ENCODE data around the gene ALDH4A1. TPM values are rescaled to one million over a fixed set of nuclear protein-coding genes. Genes with fewer than 3 reads are reported as not detected.

Gene ALDH4A1
- total RNA-seq, 1 donor: 28.6 TPM

- DNase-seq (ENCODE audit: insufficient read length, low spot score, missing footprints): no peak
- Histone ChIP-seq H3K27me3 (ENCODE audit: insufficient read depth, low read length) (no peaks in the 10 kb centered on the region), H3K79me2 (ENCODE audit: insufficient read depth, low read length) (no peaks in the 10 kb centered on the region), H4K20me1 (ENCODE audit: insufficient read depth, low read length) (peaks cover 9% of the 10 kb centered on the region), H3K36me3 (ENCODE audit: insufficient read depth, low read length) (no peaks in the 10 kb centered on the region), H3K27ac (ENCODE audit: low read depth, low read length) (no peak overlapping the region), H3K9me3 (ENCODE audit: low read depth, low read length) (no peaks in the 10 kb centered on the region), H3K4me1 (ENCODE audit: insufficient read depth, low read length) (peaks cover 33% of the 10 kb centered on the region), H3K4me3 (ENCODE audit: insufficient read depth, low read length) (no peak overlapping the region), H3K4me2 (ENCODE audit: insufficient read depth, low read length) (no peak overlapping the region), H2AFZ (ENCODE audit: low read length) (no peak overlapping the region)
- TF ChIP-seq CTCF (IDR thresholded peaks at IDR 0.05; ENCODE audit: extremely low read depth, low read depth, low read length): no peak
Observed at GRCh38 chr1:18882486-18882885, 19.9 kb downstream of the ALDH4A1 start.

GRCh38 chr1:18881642-18882431 lies 20.5 kb downstream of the ALDH4A1 start:
- Histone ChIP-seq H3K27ac (ENCODE audit: low read depth, low read length) (no peak overlapping the region), H3K4me1 (ENCODE audit: insufficient read depth, low read length) (peaks cover 32% of the 10 kb centered on the region), H4K20me1 (ENCODE audit: insufficient read depth, low read length) (peaks cover 9% of the 10 kb centered on the region), H3K9me3 (ENCODE audit: low read depth, low read length) (no peaks in the 10 kb centered on the region), H2AFZ (ENCODE audit: low read length) (no peak overlapping the region), H3K27me3 (ENCODE audit: insufficient read depth, low read length) (no peaks in the 10 kb centered on the region), H3K4me3 (ENCODE audit: insufficient read depth, low read length) (no peak overlapping the region), H3K79me2 (ENCODE audit: insufficient read depth, low read length) (no peaks in the 10 kb centered on the region), H3K4me2 (ENCODE audit: insufficient read depth, low read length) (no peak overlapping the region), H3K36me3 (ENCODE audit: insufficient read depth, low read length) (no peaks in the 10 kb centered on the region)
- TF ChIP-seq CTCF (IDR thresholded peaks at IDR 0.05; ENCODE audit: extremely low read depth, low read depth, low read length): no peak
- DNase-seq (ENCODE audit: insufficient read length, low spot score, missing footprints): no peak

GRCh38 chr1:18881164-18881563 lies 21.2 kb downstream of the ALDH4A1 start:
- H3K4me1 ChIP-seq (ENCODE audit: insufficient read depth, low read length): peaks cover 26% of the 10 kb centered on the region
- H3K79me2 ChIP-seq (ENCODE audit: insufficient read depth, low read length): no peaks in the 10 kb centered on the region
- no peaks in the 10 kb centered on the region for H3K27me3 ChIP-seq (ENCODE audit: insufficient read depth, low read length)
- H3K4me2 ChIP-seq (ENCODE audit: insufficient read depth, low read length): no peak overlapping the region
- no peaks in the 10 kb centered on the region for H3K9me3 ChIP-seq (ENCODE audit: low read depth, low read length)
- no peak overlapping the region for H3K27ac ChIP-seq (ENCODE audit: low read depth, low read length)
- DNase-seq (ENCODE audit: insufficient read length, low spot score, missing footprints): no peak
- no peaks in the 10 kb centered on the region for H3K36me3 ChIP-seq (ENCODE audit: insufficient read depth, low read length)
- no peak overlapping the region for H2AFZ ChIP-seq (ENCODE audit: low read length)
- H4K20me1 ChIP-seq (ENCODE audit: insufficient read depth, low read length): peaks cover 9% of the 10 kb centered on the region
- TF ChIP-seq CTCF (IDR thresholded peaks at IDR 0.05; ENCODE audit: extremely low read depth, low read depth, low read length): no peak
- H3K4me3 ChIP-seq (ENCODE audit: insufficient read depth, low read length): no peak overlapping the region

GRCh38 chr1:18880585-18880984 lies 21.8 kb downstream of the ALDH4A1 start:
- Histone ChIP-seq H3K9me3 (ENCODE audit: low read depth, low read length) (no peaks in the 10 kb centered on the region), H3K36me3 (ENCODE audit: insufficient read depth, low read length) (no peaks in the 10 kb centered on the region), H3K4me3 (ENCODE audit: insufficient read depth, low read length) (no peak overlapping the region), H3K4me1 (ENCODE audit: insufficient read depth, low read length) (peaks cover 20% of the 10 kb centered on the region), H3K4me2 (ENCODE audit: insufficient read depth, low read length) (no peak overlapping the region), H3K27me3 (ENCODE audit: insufficient read depth, low read length) (no peaks in the 10 kb centered on the region), H2AFZ (ENCODE audit: low read length) (no peak overlapping the region), H3K27ac (ENCODE audit: low read depth, low read length) (no peak overlapping the region), H4K20me1 (ENCODE audit: insufficient read depth, low read length) (peaks cover 9% of the 10 kb centered on the region), H3K79me2 (ENCODE audit: insufficient read depth, low read length) (no peaks in the 10 kb centered on the region)
- no peak for TF ChIP-seq CTCF (IDR thresholded peaks at IDR 0.05; ENCODE audit: extremely low read depth, low read depth, low read length)
- DNase-seq (ENCODE audit: insufficient read length, low spot score, missing footprints): no peak

Data from osteoblast (primary cell).